RWPE1 (cell line): ENCODE data around the gene AP2B1.

ENCODE experiments used
- CTCF ChIA-PET: fragments of 350-600 bp; sonication (Branson Sonifier 250); formaldehyde crosslinking; extraction: SDS; loops from one replicate; lab custom pipeline; 2021; lab: Yijun Ruan, JAX
- POLR2A ChIA-PET: fragments of 400-600 bp; formaldehyde crosslinking; extraction: SDS; loops from one replicate; lab custom pipeline; 2020; ENCODE audit warnings: antibody characterized with exemption; ENCODE audit not compliant: low non-redundant PET; lab: Yijun Ruan, JAX
- DNase-seq: peaks from one replicate; pipeline ENCODE4 v3.0.0; 2012; ENCODE audit warnings: low spot score
- H3K27ac ChIP-seq: fragments of 450-650 bp; 2 replicates; pipeline ENCODE4 v1.5.1; 2017
- CTCF ChIP-seq: fragments of 450-650 bp; conservative IDR thresholded peaks from 2 replicates; pipeline ENCODE4 v1.5.1; 2017; ENCODE audit warnings: low read depth, mild to moderate bottlenecking

AP2B1 gene

GRCh38 chr17:35578929-35579432 lies 8.1 kb upstream of the AP2B1 start:
- DNase-seq: peak; percentile 9
- POLR2A ChIA-PET: interaction anchor here (0.9 to 1.5 kb wide), 2 partner anchors 8 to 9 kb away, joined by 4 to 5 read pairs; partner anchors contain the start of gene AP2B1
- CTCF ChIA-PET: interaction anchor here (1.4 kb wide), 1 partner anchor 40 kb away, joined by 3 read pairs; no protein-coding TSS in a partner anchor
- peak overlapping the region; percentile 84 for H3K27ac ChIP-seq
- no peak for TF ChIP-seq CTCF

GRCh38 chr17:35584061-35584460 lies 3.1 kb upstream of the AP2B1 start:
- ChIA-PET CTCF (no interaction called here), POLR2A (no interaction called here)
- TF ChIP-seq CTCF: no peak
- H3K27ac ChIP-seq: no peak overlapping the region
- no peak for DNase-seq

GRCh38 chr17:35586569-35587073 lies 501 bp upstream of the AP2B1 start:
- peak overlapping the region; percentile 97 for H3K27ac ChIP-seq
- no peak for TF ChIP-seq CTCF
- no peak for DNase-seq
- ChIA-PET CTCF (interaction anchor here (0.7 to 1.2 kb wide), 2 partner anchors 161 to 177 kb away, joined by 3 to 4 read pairs; no protein-coding TSS in a partner anchor), POLR2A (interaction anchor here (1.1 kb wide), 1 partner anchor 8 kb away, joined by 5 read pairs; the partner anchor contains the start of gene PEX12)

GRCh38 chr17:35588196-35588920 lies 1.2 kb downstream of the AP2B1 start:
- TF ChIP-seq CTCF: no peak

GRCh38 chr17:35596072-35596471 lies 8.9 kb downstream of the AP2B1 start:
- no peak for TF ChIP-seq CTCF
- no peak overlapping the region for H3K27ac ChIP-seq
- CTCF ChIA-PET: interaction anchor here (0.6 to 1.0 kb wide), 2 partner anchors 16 to 339 kb away, joined by 3 to 4 read pairs; no protein-coding TSS in a partner anchor
- POLR2A ChIA-PET: no interaction called here
- DNase-seq: no peak

More at GRCh38 chr17:35588196-35588920, 1.2 kb downstream of the AP2B1 start:
- CTCF ChIA-PET: interaction anchor here (0.6 to 1.2 kb wide), 3 partner anchors 19 to 110 kb away, joined by 3 to 4 read pairs (median 4); no protein-coding TSS in a partner anchor
- H3K27ac ChIP-seq: peak overlapping the region; percentile 97
- peak; percentile 89 for DNase-seq
- POLR2A ChIA-PET: interaction anchor here (0.6 to 0.7 kb wide), 2 partner anchors 10 to 198 kb away, joined by 4 read pairs; partner anchors contain the start of gene PEX12
